H9 (cell line): ENCODE data around the gene CHN1. TPM values are rescaled to one million over a fixed set of nuclear protein-coding genes. Genes with fewer than 3 reads are reported as not detected.
A peak's percentile ranks its signal among the peaks of the same experiment; 100 is the strongest.

Experiments
- DNase-seq: peaks from one replicate; pipeline ENCODE4 v3.0.0-alpha.2; 2017
- H2AFZ ChIP-seq: one replicate; pipeline ENCODE4 v1.6.1; 2013; ENCODE audit warnings: mild to moderate bottlenecking, low read length, control low read depth, moderate library complexity
- H2AK5ac ChIP-seq: 2 replicates; pipeline ENCODE4 v1.6.1; 2013; ENCODE audit warnings: low read length, control low read depth, mixed read lengths; ENCODE audit not compliant: insufficient read length
- H2BK120ac ChIP-seq: one replicate; pipeline ENCODE4 v1.6.1; 2013; ENCODE audit warnings: low read depth, mild to moderate bottlenecking, low read length, control low read depth, inconsistent platforms; ENCODE audit not compliant: poor library complexity, severe bottlenecking
- H2BK12ac ChIP-seq: 2 replicates; pipeline ENCODE4 v1.6.1; 2013; ENCODE audit warnings: low read length, control low read depth, mixed read lengths, low read depth; ENCODE audit not compliant: insufficient read length
- H2BK15ac ChIP-seq: 2 replicates; pipeline ENCODE4 v1.6.1; 2013; ENCODE audit warnings: low read depth, low read length, control low read depth
- H2BK20ac ChIP-seq: one replicate; pipeline ENCODE4 v1.6.1; 2013; ENCODE audit warnings: low read depth, mild to moderate bottlenecking, low read length, control low read depth, inconsistent platforms; ENCODE audit not compliant: poor library complexity, severe bottlenecking
- H2BK5ac ChIP-seq: 2 replicates; pipeline ENCODE4 v1.6.1; 2013; ENCODE audit warnings: low read length, control low read depth, mixed read lengths; ENCODE audit not compliant: insufficient read length
- H3K14ac ChIP-seq: 2 replicates; pipeline ENCODE4 v1.6.1; 2013; ENCODE audit warnings: low read length, control low read depth; ENCODE audit not compliant: insufficient read depth
- H3K18ac ChIP-seq: 2 replicates; pipeline ENCODE4 v1.6.1; 2013; ENCODE audit warnings: low read depth, mild to moderate bottlenecking, mixed read lengths, low read length, control low read depth; ENCODE audit not compliant: insufficient read length
- H3K23ac ChIP-seq: 2 replicates; pipeline ENCODE4 v1.6.1; 2013; ENCODE audit warnings: low read length, control low read depth, mixed read lengths, low read depth; ENCODE audit not compliant: insufficient read length
- H3K23me2 ChIP-seq: 2 replicates; pipeline ENCODE4 v1.6.1; 2013; ENCODE audit warnings: low read depth, mild to moderate bottlenecking, mixed read lengths, low read length, control low read depth; ENCODE audit not compliant: insufficient read length, poor library complexity, severe bottlenecking
- H3K27ac ChIP-seq: 2 replicates; pipeline ENCODE4 v1.5.1; 2013; ENCODE audit warnings: low read length, control low read depth, mixed read lengths, low read depth; ENCODE audit not compliant: insufficient read length
- H3K27me3 ChIP-seq: 2 replicates; pipeline ENCODE4 v1.6.1; 2013; ENCODE audit warnings: low read length, control low read depth, inconsistent platforms; ENCODE audit not compliant: insufficient read depth
- H3K4ac ChIP-seq: 2 replicates; pipeline ENCODE4 v1.6.1; 2013; ENCODE audit warnings: low read depth, mild to moderate bottlenecking, control low read depth, inconsistent platforms, low read length, moderate library complexity
- H3K4me1 ChIP-seq: 2 replicates; pipeline ENCODE4 v1.6.1; 2013; ENCODE audit warnings: low read length, control low read depth, inconsistent platforms; ENCODE audit not compliant: insufficient read depth
- H3K4me2 ChIP-seq: 2 replicates; pipeline ENCODE4 v1.6.1; 2013; ENCODE audit warnings: low read length, control low read depth, mixed read lengths; ENCODE audit not compliant: insufficient read length, insufficient read depth
- H3K56ac ChIP-seq: 2 replicates; pipeline ENCODE4 v1.6.1; 2013; ENCODE audit warnings: low read depth, mild to moderate bottlenecking, mixed read lengths, low read length, control low read depth; ENCODE audit not compliant: insufficient read length
- H3K79me1 ChIP-seq: 2 replicates; pipeline ENCODE4 v1.6.1; 2013; ENCODE audit warnings: low read depth, mild to moderate bottlenecking, moderate library complexity, low read length, control low read depth, inconsistent platforms; ENCODE audit not compliant: insufficient read depth, poor library complexity, severe bottlenecking
- H3K79me2 ChIP-seq: 2 replicates; pipeline ENCODE4 v1.6.1; 2013; ENCODE audit warnings: low read length, control low read depth, inconsistent platforms; ENCODE audit not compliant: insufficient read depth
- H3K9ac ChIP-seq: 2 replicates; pipeline ENCODE4 v1.6.1; 2013; ENCODE audit warnings: low read length, control low read depth, mixed read lengths; ENCODE audit not compliant: insufficient read length; ENCODE audit errors: extremely low read depth
- H3K9me3 ChIP-seq: one replicate; pipeline ENCODE4 v1.6.1; 2013; ENCODE audit warnings: low read depth, low read length, inconsistent platforms; ENCODE audit not compliant: control insufficient read depth
- H3T11ph ChIP-seq: one replicate; pipeline ENCODE4 v1.6.1; 2013; ENCODE audit warnings: mild to moderate bottlenecking, low read length, control low read depth, inconsistent platforms
- H4K20me1 ChIP-seq: one replicate; pipeline ENCODE4 v1.6.1; 2013; ENCODE audit not compliant: control insufficient read depth, insufficient read length, insufficient read depth
- H4K5ac ChIP-seq: 2 replicates; pipeline ENCODE4 v1.6.1; 2013; ENCODE audit warnings: low read depth, mild to moderate bottlenecking, mixed read lengths, low read length, control low read depth; ENCODE audit not compliant: insufficient read length
- H4K8ac ChIP-seq: replicated peaks from 2 replicates; pipeline ENCODE4 v1.6.1; 2013; ENCODE audit warnings: low read length, control low read depth, mixed read lengths, low read depth; ENCODE audit not compliant: insufficient read length
- H4K91ac ChIP-seq: 2 replicates; pipeline ENCODE4 v1.6.1; 2013; ENCODE audit warnings: low read depth, mild to moderate bottlenecking, moderate library complexity, mixed read lengths, low read length, control low read depth; ENCODE audit not compliant: insufficient read length
- H3K27ac Mint-ChIP-seq, 3 experiments: 2 replicates in 2 of 3; 3 replicates in 1 of 3; pipeline ENCODE4 v1.8.0; 2020 to 2021; ENCODE audit warnings: mixed read lengths in 3 of 3, mild to moderate bottlenecking in 1 of 3, moderate library complexity in 1 of 3
- H3K27me3 Mint-ChIP-seq: 2 replicates; pipeline ENCODE4 v1.8.0; 2021; ENCODE audit warnings: low read depth, mild to moderate bottlenecking, moderate library complexity, mixed read lengths
- H3K36me3 Mint-ChIP-seq, 3 experiments: 2 replicates in 2 of 3; 3 replicates in 1 of 3; pipeline ENCODE4 v1.8.0; 2020 to 2021; ENCODE audit warnings: low read depth in 3 of 3, mixed read lengths in 3 of 3; ENCODE audit not compliant: insufficient read depth in 1 of 3
- H3K4me1 Mint-ChIP-seq, 2 experiments: 2 replicates each; pipeline ENCODE4 v1.8.0; 2020; ENCODE audit warnings: mixed read lengths in 2 of 2
- H3K4me3 Mint-ChIP-seq, 2 experiments: 2 replicates in 1 of 2; 3 replicates in 1 of 2; pipeline ENCODE4 v1.8.0; 2020 to 2021; ENCODE audit warnings: mild to moderate bottlenecking in 2 of 2, mixed read lengths in 2 of 2, moderate library complexity in 1 of 2
- H3K9me3 Mint-ChIP-seq, 2 experiments: 2 replicates in 1 of 2; 3 replicates in 1 of 2; pipeline ENCODE4 v1.8.0; 2020; ENCODE audit warnings: mild to moderate bottlenecking in 2 of 2, mixed read lengths in 2 of 2, moderate library complexity in 1 of 2
- WGBS: extraction: QIAGEN DNeasy Blood & Tissue Kit; methylation state at CpG from one replicate; pipeline ENCODE4 v1.1.7; 2013; ENCODE audit warnings: missing lambda C conversion rate, low lambda C conversion rate, mixed read lengths; ENCODE audit not compliant: insufficient read length; ENCODE audit errors: extremely low coverage; 5-methylcytosine and 5-hydroxymethylcytosine counted together
- total RNA-seq: library from RNA; stranded (reverse); gene quantifications from 2 replicates; pipeline ENCODE4 v1.2.1, GENCODE V29; 2021
- TF ChIP-seq, protein P1 (sequence below): fragments of 200-600 bp; sonication (generic); conservative IDR thresholded peaks from 3 replicates; pipeline ENCODE4 v1.8.0; 2021; ENCODE audit warnings: antibody characterized with exemption, mild to moderate bottlenecking

CHN1 gene
- total RNA-seq, 1 experiment from 2014 or later = 33.9 TPM

GRCh38 chr2:174833737-174834136 lies 171.4 kb downstream of the CHN1 start:
- Histone ChIP-seq H3K4ac (no peak overlapping the region), H2AK5ac (no peak overlapping the region), H2BK5ac (no peak overlapping the region), H3K56ac (no peak overlapping the region), H2BK20ac (no peak overlapping the region), H4K91ac (no peak overlapping the region), H2AFZ (no peak overlapping the region), H3K27me3 (no peaks in the 10 kb centered on the region), H4K20me1 (no peaks in the 10 kb centered on the region), H4K8ac (no peak overlapping the region), H3K27ac (no peak overlapping the region), H3K79me1 (no peaks in the 10 kb centered on the region), H3K4me1 (no peaks in the 10 kb centered on the region; the same call in 1 of the 2 replicates), H3K23ac (no peak overlapping the region), H3K23me2 (no peaks in the 10 kb centered on the region), H3T11ph (no peak overlapping the region), H3K4me2 (no peak overlapping the region), H3K79me2 (no peaks in the 10 kb centered on the region), H2BK15ac (no peak overlapping the region), H3K9ac (no peak overlapping the region), H2BK120ac (no peak overlapping the region), H3K14ac (no peak overlapping the region), H3K18ac (no peak overlapping the region), H2BK12ac (no peak overlapping the region), H4K5ac (no peak overlapping the region), H3K9me3 (no peaks in the 10 kb centered on the region)
- Mint-ChIP-seq H3K36me3 (peaks cover 0 to 21% (median 9%) of the 10 kb centered on the region in 3 experiments; a peak in 4 of 7 replicates), H3K27me3 (no peaks in the 10 kb centered on the region), H3K4me3 (no peak overlapping the region), H3K4me1 (peaks cover 30 to 41% of the 10 kb centered on the region in 2 experiments), H3K9me3 (no peaks in the 10 kb centered on the region), H3K27ac (0 out of 7 replicates have a peak overlapping the region, but pooled peaks of 1 of the 3 experiments have one; percentile 29)
- TF ChIP-seq, protein P1, sequence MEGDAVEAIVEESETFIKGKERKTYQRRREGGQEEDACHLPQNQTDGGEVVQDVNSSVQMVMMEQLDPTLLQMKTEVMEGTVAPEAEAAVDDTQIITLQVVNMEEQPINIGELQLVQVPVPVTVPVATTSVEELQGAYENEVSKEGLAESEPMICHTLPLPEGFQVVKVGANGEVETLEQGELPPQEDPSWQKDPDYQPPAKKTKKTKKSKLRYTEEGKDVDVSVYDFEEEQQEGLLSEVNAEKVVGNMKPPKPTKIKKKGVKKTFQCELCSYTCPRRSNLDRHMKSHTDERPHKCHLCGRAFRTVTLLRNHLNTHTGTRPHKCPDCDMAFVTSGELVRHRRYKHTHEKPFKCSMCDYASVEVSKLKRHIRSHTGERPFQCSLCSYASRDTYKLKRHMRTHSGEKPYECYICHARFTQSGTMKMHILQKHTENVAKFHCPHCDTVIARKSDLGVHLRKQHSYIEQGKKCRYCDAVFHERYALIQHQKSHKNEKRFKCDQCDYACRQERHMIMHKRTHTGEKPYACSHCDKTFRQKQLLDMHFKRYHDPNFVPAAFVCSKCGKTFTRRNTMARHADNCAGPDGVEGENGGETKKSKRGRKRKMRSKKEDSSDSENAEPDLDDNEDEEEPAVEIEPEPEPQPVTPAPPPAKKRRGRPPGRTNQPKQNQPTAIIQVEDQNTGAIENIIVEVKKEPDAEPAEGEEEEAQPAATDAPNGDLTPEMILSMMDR = no peak
- no CpG with 5 or more reads among the region's 3 CpGs for whole genome bisulfite sequencing
- DNase-seq = no peak
